Heart left ventricle (tissue), 16 donors: ENCODE results near the gene SPTBN1. TPM values are rescaled to one million over a fixed set of nuclear protein-coding genes. Genes with fewer than 3 reads are reported as not detected.

Experiments
- ATAC-seq, 4 donors: fragments of 200-7000 bp; cut with Tn5 transposase; one replicate each; pipeline ENCODE4 v1.9.1; 2020 to 2022; ENCODE audit warnings: moderate library complexity in 4 of 4, mild to moderate bottlenecking in 3 of 4, moderate number of reproducible peaks in 1 of 4
- DNase-seq, 5 donors: peaks; one replicate each; pipeline ENCODE4 v3.0.0-alpha.2; 2020
- H3K27ac ChIP-seq, 12 donors: fragments of 200-600 bp; sonication (generic) in 4 of 12; one replicate each; pipeline versions ENCODE4 v1.5.0 to v1.8.0; 2016 to 2022; ENCODE audit warnings: mild to moderate bottlenecking in 2 of 12
- H3K27me3 ChIP-seq, 9 donors: fragments of 200-600 bp; sonication (generic) in 2 of 9; one replicate each; pipeline versions ENCODE4 v1.5.1 to v1.8.0; 2016 to 2022; ENCODE audit warnings: mild to moderate bottlenecking in 3 of 9
- H3K36me3 ChIP-seq, 9 donors: fragments of 200-600 bp; sonication (generic) in 2 of 9; one replicate each; pipeline versions ENCODE4 v1.5.0 to v1.8.0; 2018 to 2022; ENCODE audit warnings: mild to moderate bottlenecking in 2 of 9
- H3K4me1 ChIP-seq, 12 donors: fragments of 200-600 bp; sonication (generic) in 4 of 12; one replicate each; pipeline versions ENCODE4 v1.5.0 to v1.8.0; 2016 to 2022; ENCODE audit warnings: mild to moderate bottlenecking in 3 of 12
- H3K4me3 ChIP-seq, 12 donors: fragments of 200-600 bp; sonication (generic) in 4 of 12; one replicate each; pipeline versions ENCODE4 v1.5.0 to v1.8.0; 2017 to 2022; ENCODE audit warnings: mild to moderate bottlenecking in 9 of 12, moderate library complexity in 4 of 12
- H3K9me3 ChIP-seq, 12 donors: fragments of 200-600 bp; sonication (generic) in 4 of 12; one replicate each; pipeline versions ENCODE4 v1.5.0 to v1.8.0; 2016 to 2022; ENCODE audit warnings: mild to moderate bottlenecking in 1 of 12
- POLR2A ChIP-seq, 2 donors: fragments of 450-650 bp; IDR thresholded peaks; one replicate each; pipeline ENCODE4 v1.6.1; 2017; ENCODE audit warnings: antibody characterized with exemption in 2 of 2, mild to moderate bottlenecking in 2 of 2, moderate library complexity in 2 of 2
- WGBS, 4 donors: extraction: QIAGEN DNeasy Blood & Tissue Kit in 2 of 4; methylation state at CpG; one replicate each; pipeline versions ENCODE4 v1.1.5 to v1.1.7; 2013 to 2018; 5-methylcytosine and 5-hydroxymethylcytosine counted together
- intact Hi-C, 10 donors: fragments of 100-400 bp; cut with DNase I; formaldehyde crosslinking; loops; one replicate each; pipeline versions ENCODE4 v1.11.1 to v1.14.2; 2022
- polyA plus RNA-seq, 2 donors: library from polyadenylated mRNA; stranded (reverse); fragments of 200-250 nt; gene quantifications; one replicate each; pipeline ENCODE4 v1.2.3, GENCODE V29; 2013
- total RNA-seq, 9 donors: library from RNA; depleted of rRNA in 2 of 9; stranded (reverse); fragments of >200 nt in 2 of 9; fragmentation: NEBNext Ultra II Directional in 3 of 9; extraction: Animal tissue kit (Norgen Biotek cat#: 25700) in 3 of 9; gene quantifications; one replicate each; pipeline versions ENCODE4 v1.1.0 to v1.2.4, GENCODE V29; 2016 to 2023
- TF ChIP-seq, protein P1 (sequence below), 12 donors: fragments of 200-600 bp; sonication (generic) in 4 of 12; IDR thresholded peaks; one replicate each; pipeline versions ENCODE4 v1.5.0 to v1.8.0; 2018 to 2022; ENCODE audit warnings: antibody characterized with exemption in 12 of 12, mild to moderate bottlenecking in 5 of 12
- donor health status: ischemic (EF 13 %, LVEDD 7.1; RV severe dilation, severe dysfunction).
- donor health status: healthy with polysubstance abuse.
- donor health status: DM: no; HTN: yes; CAD: no.
- donor health status: DM: no; HTN: no; CAD: no.
- donor health status: ischemic (EF 25% LVEDD 6.9; RV normal size, moderate dysfunction).
- donor health status: ischemic (EF 25% LVEDD 5.7; RV mildly dilated, moderate dysfunction).
- donor health status: healthy.
- donor health status: DM: yes; HTN: yes; CAD: no.
- donor health status: ischemic (EF 35%, LVEDD 5.7; RV mildly dilated, moderate dysfunction).
- donor health status: nonischemic (EF 11% LVEDD 7.7; RV severe dilation, severe dysfunction).
- donor health status: DM: yes; HTN: yes; CAD: no.
- donor health status: PGD.
- donor health status: ischemic (EF 29% LVEDD 5.4; RV normal size, mild dysfunction).
- donor health status: nonischemic (EF 23%, LVEDD 6.1; RV moderate dilation, normal function).

SPTBN1 gene
- total and polyA plus RNA-seq, 11 donors = 124 to 659 (median 422) TPM

DNA sequence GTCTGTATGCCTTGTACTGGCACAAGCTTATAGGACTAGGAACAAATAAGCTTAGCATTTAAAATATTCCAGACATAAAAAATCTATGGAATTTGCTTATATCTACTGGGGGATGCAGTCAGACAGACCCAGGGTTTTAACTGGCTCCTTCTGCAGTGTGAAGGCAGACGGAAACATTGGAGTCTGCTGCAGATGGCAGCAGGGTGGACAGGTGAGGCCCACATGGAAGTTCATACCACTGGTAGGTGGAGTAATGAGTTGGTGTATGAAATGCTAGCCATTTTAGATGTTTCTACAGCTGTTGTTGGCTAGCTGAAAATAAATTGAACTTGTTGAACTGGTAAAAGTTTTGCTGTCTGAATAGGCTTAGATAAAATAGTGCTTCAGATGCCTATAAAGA lies 17.7 kb downstream of the SPTBN1 start:
- H3K27ac ChIP-seq = peak overlapping the region in 5 of 12 donors; percentile 14 to 80 (median 44)
- H3K27me3 ChIP-seq = no peaks in the 10 kb centered on the region
- peaks cover 21 to 100% (median 86%) of the 10 kb centered on the region in 12 donors for H3K4me1 ChIP-seq
- whole genome bisulfite sequencing, 4 donors = 23 to 47% (median 41%) methylated on average over 1 of the region's 1 CpG
- H3K9me3 ChIP-seq = peaks cover 0 to 2% (median 0%) of the 10 kb centered on the region in 12 donors
- TF ChIP-seq, protein P1, sequence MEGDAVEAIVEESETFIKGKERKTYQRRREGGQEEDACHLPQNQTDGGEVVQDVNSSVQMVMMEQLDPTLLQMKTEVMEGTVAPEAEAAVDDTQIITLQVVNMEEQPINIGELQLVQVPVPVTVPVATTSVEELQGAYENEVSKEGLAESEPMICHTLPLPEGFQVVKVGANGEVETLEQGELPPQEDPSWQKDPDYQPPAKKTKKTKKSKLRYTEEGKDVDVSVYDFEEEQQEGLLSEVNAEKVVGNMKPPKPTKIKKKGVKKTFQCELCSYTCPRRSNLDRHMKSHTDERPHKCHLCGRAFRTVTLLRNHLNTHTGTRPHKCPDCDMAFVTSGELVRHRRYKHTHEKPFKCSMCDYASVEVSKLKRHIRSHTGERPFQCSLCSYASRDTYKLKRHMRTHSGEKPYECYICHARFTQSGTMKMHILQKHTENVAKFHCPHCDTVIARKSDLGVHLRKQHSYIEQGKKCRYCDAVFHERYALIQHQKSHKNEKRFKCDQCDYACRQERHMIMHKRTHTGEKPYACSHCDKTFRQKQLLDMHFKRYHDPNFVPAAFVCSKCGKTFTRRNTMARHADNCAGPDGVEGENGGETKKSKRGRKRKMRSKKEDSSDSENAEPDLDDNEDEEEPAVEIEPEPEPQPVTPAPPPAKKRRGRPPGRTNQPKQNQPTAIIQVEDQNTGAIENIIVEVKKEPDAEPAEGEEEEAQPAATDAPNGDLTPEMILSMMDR (IDR thresholded peaks at IDR 0.05) = no peak
- no peak for TF ChIP-seq POLR2A (IDR thresholded peaks at IDR 0.05)
- no peak for DNase-seq
- ATAC-seq = no peak
- intact Hi-C loops = no loop called here
- peaks cover 0 to under 1% (median 0%) of the 10 kb centered on the region in 9 donors for H3K36me3 ChIP-seq
- peak overlapping the region in 2 of 12 donors; percentile 1 to 43 for H3K4me3 ChIP-seq

DNA sequence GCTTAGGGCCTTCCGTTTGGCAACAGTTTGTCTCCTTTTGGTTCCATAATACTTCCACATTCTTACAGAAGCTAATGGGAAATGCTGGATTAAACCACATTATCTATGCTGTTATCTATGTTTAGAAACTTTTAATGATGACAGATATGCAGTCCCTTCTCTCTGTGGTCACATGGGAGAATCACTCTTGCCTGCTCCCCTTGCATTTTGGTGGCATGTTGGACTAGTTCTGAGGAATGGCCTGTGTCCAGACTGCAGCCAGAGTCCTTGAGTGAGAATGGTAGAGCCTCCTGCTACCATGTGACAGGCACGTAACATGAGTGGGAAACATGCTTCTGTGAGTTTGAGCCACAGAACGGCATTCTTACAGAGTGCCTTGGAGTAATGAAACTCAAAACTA lies 19.2 kb downstream of the SPTBN1 start:
- DNase-seq (no peak), ATAC-seq (peak in 2 of 4 donors; percentile 18 to 27)
- intact Hi-C loops = no loop called here
- no peak overlapping the region for H3K4me3 ChIP-seq
- WGBS, 4 donors = 23 to 32% (median 27%) methylated on average over 3 of the region's 3 CpGs
- peaks cover 0 to 5% (median 0%) of the 10 kb centered on the region in 9 donors for H3K36me3 ChIP-seq
- H3K9me3 ChIP-seq = peaks cover 0 to 17% (median 0%) of the 10 kb centered on the region in 12 donors
- H3K27ac ChIP-seq = peak overlapping the region in 8 of 12 donors; percentile 10 to 57 (median 44)
- TF ChIP-seq, protein P1 (IDR thresholded peaks at IDR 0.05) = no peak
- no peak for TF ChIP-seq POLR2A (IDR thresholded peaks at IDR 0.05)
- H3K27me3 ChIP-seq = no peaks in the 10 kb centered on the region
- peaks cover 16 to 100% (median 87%) of the 10 kb centered on the region in 12 donors for H3K4me1 ChIP-seq

DNA sequence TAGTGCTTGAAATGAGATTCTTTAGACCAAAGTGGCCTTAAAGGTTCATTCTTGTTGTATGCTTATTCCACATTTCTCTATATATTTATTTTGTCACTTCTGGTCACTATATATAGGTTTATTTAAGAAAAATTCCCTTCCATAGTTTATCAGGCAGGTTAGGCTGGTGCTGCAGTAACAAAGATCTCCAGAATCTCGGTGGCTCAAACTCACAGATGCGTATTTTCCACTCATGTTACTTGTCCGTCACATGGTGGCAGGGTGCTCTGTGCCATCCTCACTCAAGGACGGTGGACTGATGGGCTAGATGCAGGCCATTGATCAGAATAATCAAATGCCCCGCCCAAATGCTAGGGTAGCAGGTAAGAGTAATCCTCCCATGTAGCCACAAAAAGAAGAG lies 19.8 kb downstream of the SPTBN1 start:
- peak overlapping the region in 8 of 12 donors; percentile 9 to 68 (median 39) for H3K27ac ChIP-seq
- no peak for ATAC-seq
- H3K9me3 ChIP-seq = peaks cover 0 to 17% (median 0%) of the 10 kb centered on the region in 12 donors
- 70 to 85% (median 83%) methylated on average over 5 of the region's 5 CpGs for WGBS, 4 donors
- DNase-seq = no peak
- H3K4me1 ChIP-seq = peaks cover 16 to 100% (median 87%) of the 10 kb centered on the region in 12 donors
- no peak for TF ChIP-seq POLR2A (IDR thresholded peaks at IDR 0.05)
- TF ChIP-seq, protein P1 (IDR thresholded peaks at IDR 0.05) = no peak
- intact Hi-C loops = no loop called here
- no peak overlapping the region for H3K4me3 ChIP-seq
- H3K36me3 ChIP-seq = peaks cover 0 to 5% (median 0%) of the 10 kb centered on the region in 9 donors
- H3K27me3 ChIP-seq = no peaks in the 10 kb centered on the region

DNA sequence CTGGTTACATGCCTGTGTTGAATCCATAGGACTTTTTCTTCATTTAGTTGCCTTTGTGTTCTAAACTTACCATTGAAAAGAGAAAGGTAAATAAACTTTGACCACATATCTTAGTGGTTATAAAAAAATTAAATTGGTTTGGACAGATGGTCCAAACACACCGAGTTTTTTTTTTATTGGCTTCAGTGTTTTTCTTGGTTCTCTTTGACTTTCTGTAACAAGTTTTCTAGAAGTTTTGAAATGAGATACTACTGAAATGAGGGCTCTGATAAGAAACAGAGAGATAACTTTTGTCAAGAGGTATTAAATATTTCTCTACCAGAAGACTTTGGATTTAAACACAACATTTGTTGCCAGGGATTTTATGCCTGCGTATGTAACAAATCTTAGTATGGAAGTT lies 20.7 kb downstream of the SPTBN1 start:
- WGBS, 4 donors = 24 to 37% (median 29%) methylated on average over 2 of the region's 2 CpGs
- Histone ChIP-seq H3K36me3 (peaks cover 0 to 5% (median 0%) of the 10 kb centered on the region in 9 donors), H3K27me3 (no peaks in the 10 kb centered on the region), H3K4me3 (no peak overlapping the region), H3K4me1 (peaks cover 16 to 98% (median 88%) of the 10 kb centered on the region in 12 donors), H3K9me3 (peaks cover 0 to 17% (median 0%) of the 10 kb centered on the region in 12 donors), H3K27ac (peak overlapping the region in 10 of 12 donors; percentile 9 to 68 (median 50))
- TF ChIP-seq, protein P1 (IDR thresholded peaks at IDR 0.05) = no peak
- TF ChIP-seq POLR2A (IDR thresholded peaks at IDR 0.05) = no peak
- intact Hi-C loops = no loop called here
- DNase-seq (no peak), ATAC-seq (no peak)
